ENCODE measurements around the gene KCNT1. TPM values are rescaled to one million over a fixed set of nuclear protein-coding genes. Genes with fewer than 3 reads are reported as not detected.

The KCNT1 gene
- total RNA-seq, 4 donors from 2014 or later: 0.06 to 0.17 TPM; not detected in 2

DNA sequence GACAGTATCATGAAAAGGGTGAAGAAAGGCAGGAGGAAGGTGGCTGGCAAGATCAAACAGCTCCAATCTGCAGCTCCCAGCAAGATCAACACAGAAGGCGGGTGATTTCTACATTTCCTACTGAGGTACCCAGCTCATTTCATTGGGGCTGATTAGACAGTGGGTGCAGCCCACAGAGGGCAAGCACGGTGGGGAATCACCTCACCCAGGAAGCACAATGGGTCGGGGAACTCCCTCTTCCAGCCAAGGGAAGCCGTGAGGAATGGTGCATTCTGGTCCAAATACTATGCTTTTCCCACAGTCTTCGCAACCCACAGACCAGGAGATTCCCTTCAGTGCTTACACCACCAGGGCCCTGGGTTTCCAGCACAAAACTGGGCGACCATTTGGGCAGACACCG lies 138.6 kb downstream of the KCNT1 start:
- H3K4me3 ChIP-seq: no peak overlapping the region
- intact Hi-C loops (cut with DNase I): no loop called here
- DNase-seq (ENCODE audit: extremely low spot score): no peak
- WGBS: 91% methylated on average over 4 of the region's 7 CpGs
- no peaks in the 10 kb centered on the region for H3K4me1 ChIP-seq
- H3K36me3 ChIP-seq: peaks cover 0 to 19% (median 15%) of the 10 kb centered on the region in 4 donors
- no peak for TF ChIP-seq EP300 (IDR thresholded peaks at IDR 0.05)
- H3K27me3 ChIP-seq: no peaks in the 10 kb centered on the region
- no peaks in the 10 kb centered on the region for H3K9me3 ChIP-seq
- no peak overlapping the region for H3K27ac ChIP-seq (replicated peaks in 1 of 4)

Other genes with a start within 250 kb of the KCNT1 start
- 10 to 100 TPM in 3 of 4 donors, 1 to 10 TPM in 1; 10.0 to 31.1 (median 18.2) TPM for gene PPP1R26, start 222.4 kb upstream of the KCNT1 start, total RNA-seq
- gene MRPS2, start 201.5 kb upstream of the KCNT1 start, total RNA-seq: 10 to 100 TPM; 19.5 to 47.3 (median 37.9) TPM
- gene LCN1, start 180.7 kb upstream of the KCNT1 start, total RNA-seq: not detected
- not detected for gene OBP2A, start 156.1 kb upstream of the KCNT1 start, total RNA-seq
- not detected for gene PAEP, start 140.4 kb upstream of the KCNT1 start, total RNA-seq
- not detected for gene GLT6D1, start 62.6 kb upstream of the KCNT1 start, total RNA-seq
- not detected for gene LCN9, start 38.9 kb upstream of the KCNT1 start, total RNA-seq
- not detected for gene SOHLH1, start 2.7 kb upstream of the KCNT1 start, total RNA-seq
- 10 to 100 TPM; 21.0 to 52.7 (median 30.5) TPM for gene CAMSAP1, start 205.4 kb downstream of the KCNT1 start, total RNA-seq